HepG2 (cell line): ENCODE results near the gene CNNM2. TPM values are rescaled to one million over a fixed set of nuclear protein-coding genes. Genes with fewer than 3 reads are reported as not detected.

Experiments used
- ATF4 ChIP-seq, 2 experiments: fragments of 450-650 bp in 1 of 2; sonication (generic) in 1 of 2; formaldehyde crosslinking; IDR thresholded peaks; 2 replicates each; pipeline versions ENCODE4 v1.5.0 to v1.8.0; 2020 to 2022; ENCODE audit warnings: mild to moderate bottlenecking in 1 of 2, missing genetic modification reagents in 1 of 2
- ATRX ChIP-seq: sonication (generic); formaldehyde crosslinking; IDR thresholded peaks from 2 replicates; pipeline ENCODE4 v1.4.0; 2020; ENCODE audit warnings: missing genetic modification reagents, borderline replicate concordance
- BORCS8-MEF2B ChIP-seq: sonication (generic); formaldehyde crosslinking; IDR thresholded peaks from 2 replicates; pipeline ENCODE4 v1.8.0; 2022; ENCODE audit warnings: mild to moderate bottlenecking, missing genetic modification reagents
- BRD4 ChIP-seq: sonication (generic); formaldehyde crosslinking; IDR thresholded peaks from 2 replicates; pipeline ENCODE4 v1.4.0; 2020; ENCODE audit warnings: missing genetic modification reagents
- CEBPG ChIP-seq: IDR thresholded peaks from 2 replicates; pipeline ENCODE4 v1.6.1; 2016
- CSRNP2 ChIP-seq: sonication (generic); formaldehyde crosslinking; conservative IDR thresholded peaks from 2 replicates; pipeline ENCODE4 v1.8.0; 2022; ENCODE audit warnings: low read depth, missing genetic modification reagents
- FLYWCH1 ChIP-seq: sonication (generic); formaldehyde crosslinking; IDR thresholded peaks from 2 replicates; pipeline ENCODE4 v1.8.1; 2023; ENCODE audit warnings: mild to moderate bottlenecking, missing genetic modification reagents
- FOXM1 ChIP-seq: sonication (generic); formaldehyde crosslinking; IDR thresholded peaks from 2 replicates; pipeline ENCODE4 v1.5.0; 2020; ENCODE audit warnings: missing genetic modification reagents
- HOXA5 ChIP-seq: sonication (generic); formaldehyde crosslinking; IDR thresholded peaks from 2 replicates; pipeline ENCODE4 v1.4.0; 2020; ENCODE audit warnings: missing genetic modification reagents
- MAZ ChIP-seq, 2 experiments: sonication (generic) in 1 of 2; formaldehyde crosslinking in 1 of 2; IDR thresholded peaks; 2 replicates each; pipeline versions ENCODE4 v1.5.0 to v1.6.1; 2012 to 2020; ENCODE audit warnings: low read depth in 2 of 2, mild to moderate bottlenecking in 2 of 2, borderline replicate concordance in 1 of 2, improper control_type of control experiment in 1 of 2, low read length in 1 of 2, missing genetic modification reagents in 1 of 2, moderate library complexity in 1 of 2
- MBNL3 ChIP-seq: fragments of 250-450 bp; sonication (Bioruptor Pico); conservative IDR thresholded peaks from 2 replicates; pipeline ENCODE4 v1.8.0; 2022; ENCODE audit warnings: mild to moderate bottlenecking, inconsistent platforms
- POGZ ChIP-seq: sonication (generic); formaldehyde crosslinking; IDR thresholded peaks from 2 replicates; pipeline ENCODE4 v1.4.0; 2020; ENCODE audit warnings: mild to moderate bottlenecking, missing genetic modification reagents
- SMC3 ChIP-seq: IDR thresholded peaks from 2 replicates; pipeline ENCODE4 v1.6.1; 2011; ENCODE audit warnings: low read length, improper control_type of control experiment
- TIGD3 ChIP-seq: sonication (generic); formaldehyde crosslinking; IDR thresholded peaks from 2 replicates; pipeline ENCODE4 v1.5.1; 2020; ENCODE audit warnings: mild to moderate bottlenecking, missing genetic modification reagents, borderline replicate concordance
- TP53 ChIP-seq: sonication (generic); formaldehyde crosslinking; conservative IDR thresholded peaks from 2 replicates; pipeline ENCODE4 v1.4.0; 2020; ENCODE audit warnings: missing genetic modification reagents
- USF2 ChIP-seq, 2 experiments: sonication (generic) in 1 of 2; formaldehyde crosslinking in 1 of 2; IDR thresholded peaks; 2 replicates each; pipeline versions ENCODE4 v1.5.1 to v1.6.1; 2011 to 2020; ENCODE audit warnings: borderline replicate concordance in 1 of 2, low read depth in 1 of 2, low read length in 1 of 2, mild to moderate bottlenecking in 1 of 2, missing genetic modification reagents in 1 of 2, moderate library complexity in 1 of 2
- ZNF280B ChIP-seq: sonication (generic); formaldehyde crosslinking; IDR thresholded peaks from 2 replicates; pipeline ENCODE4 v1.5.0; 2020; ENCODE audit warnings: missing genetic modification reagents, mild to moderate bottlenecking, borderline replicate concordance
- ZNF629 ChIP-seq: sonication (generic); formaldehyde crosslinking; conservative IDR thresholded peaks from 2 replicates; pipeline ENCODE4 v1.5.0; 2020; ENCODE audit warnings: missing genetic modification reagents
- ZNF740 ChIP-seq: sonication (generic); formaldehyde crosslinking; IDR thresholded peaks from 2 replicates; pipeline ENCODE4 v1.4.0; 2020; ENCODE audit warnings: missing genetic modification reagents
- ZNF772 ChIP-seq: sonication (generic); formaldehyde crosslinking; IDR thresholded peaks from 2 replicates; pipeline ENCODE4 v1.5.0; 2020; ENCODE audit warnings: mild to moderate bottlenecking, missing genetic modification reagents
- polyA plus RNA-seq, 8 experiments: library from polyadenylated mRNA; depleted of rRNA in 3 of 8; stranded (reverse) in 7 of 8; unstranded in 1 of 8; fragments of >200 nt; fragmentation: Illumina TruSeq in 4 of 8; extraction: Trizol in 4 of 8; gene quantifications; 2 replicates each; pipeline versions ENCODE4 v1.2.1 to v1.2.3, GENCODE V29; 2011 to 2016; ENCODE audit warnings: low read depth in 4 of 8, missing spikeins in 1 of 8, mixed read lengths in 1 of 8; ENCODE audit not compliant: insufficient read depth in 1 of 8
- total RNA-seq, 5 experiments: library from RNA; depleted of rRNA; stranded (reverse); fragments of >200 nt; fragmentation: Illumina TruSeq; extraction: Trizol; gene quantifications; 2 replicates each; pipeline ENCODE4 v1.2.3, GENCODE V29; 2016; ENCODE audit warnings: low read depth in 1 of 5

The CNNM2 gene
- total and polyA plus RNA-seq, 2 of the 13 experiments (the other 11 are each of a cell fraction or from before 2014, with no cell fraction given) = 7.1 to 9.0 TPM

- TF ChIP-seq ZNF280B (CRISPR knock-in tag) (peak; percentile 11; the same call in 1 of the 2 replicates), ZNF772 (0 out of 2 replicates have a peak, but pooled peaks have one; percentile 36), MAZ (IDR thresholded peaks at IDR 0.05; ENCODE audit: borderline replicate concordance, low read depth, low read length) (no peak), MAZ (CRISPR knock-in tag; IDR thresholded peaks at IDR 0.05; ENCODE audit: low read depth) (no peak), ZNF629 (CRISPR knock-in tag) (0 out of 2 replicates have a peak, but pooled peaks have one; percentile 8), ZNF740 (CRISPR knock-in tag) (no peak), TP53 (CRISPR knock-in tag) (no peak), BORCS8-MEF2B (CRISPR knock-in tag) (peak; percentile 76; the same call in 1 of the 2 replicates), ATF4 (CRISPR knock-in tag; IDR thresholded peaks at IDR 0.05) (no peak), FLYWCH1 (CRISPR knock-in tag) (no peak), CEBPG (CRISPR knock-in tag) (no peak), SMC3 (no peak), TIGD3 (CRISPR knock-in tag) (no peak), MBNL3 (CRISPR knock-in tag) (no peak), FOXM1 (CRISPR knock-in tag) (no peak), ATRX (CRISPR knock-in tag) (no peak), POGZ (CRISPR knock-in tag) (no peak), HOXA5 (CRISPR knock-in tag) (0 out of 2 replicates have a peak, but pooled peaks have one; percentile 38), USF2 (IDR thresholded peaks at IDR 0.05; ENCODE audit: low read depth, low read length) (no peak), USF2 (CRISPR knock-in tag; IDR thresholded peaks at IDR 0.05; ENCODE audit: borderline replicate concordance) (no peak), BRD4 (peak; percentile 67; the same call in 1 of the 2 replicates), CSRNP2 (no peak)
Measured at GRCh38 chr10:102919246-102919959, 1.3 kb downstream of the CNNM2 start (continued).
